GM11168 (cell line): Measurements from ENCODE around the gene NHERF2.

Source experiments
- in situ Hi-C: fragments of 300-500 bp; cut with MboI; formaldehyde crosslinking; loops from one replicate; pipeline ENCODE4 v1.12.0; 2022; ENCODE audit warnings: low sequenced_read_pairs; ENCODE audit not compliant: unreplicated experiment

NHERF2 gene

DNA sequence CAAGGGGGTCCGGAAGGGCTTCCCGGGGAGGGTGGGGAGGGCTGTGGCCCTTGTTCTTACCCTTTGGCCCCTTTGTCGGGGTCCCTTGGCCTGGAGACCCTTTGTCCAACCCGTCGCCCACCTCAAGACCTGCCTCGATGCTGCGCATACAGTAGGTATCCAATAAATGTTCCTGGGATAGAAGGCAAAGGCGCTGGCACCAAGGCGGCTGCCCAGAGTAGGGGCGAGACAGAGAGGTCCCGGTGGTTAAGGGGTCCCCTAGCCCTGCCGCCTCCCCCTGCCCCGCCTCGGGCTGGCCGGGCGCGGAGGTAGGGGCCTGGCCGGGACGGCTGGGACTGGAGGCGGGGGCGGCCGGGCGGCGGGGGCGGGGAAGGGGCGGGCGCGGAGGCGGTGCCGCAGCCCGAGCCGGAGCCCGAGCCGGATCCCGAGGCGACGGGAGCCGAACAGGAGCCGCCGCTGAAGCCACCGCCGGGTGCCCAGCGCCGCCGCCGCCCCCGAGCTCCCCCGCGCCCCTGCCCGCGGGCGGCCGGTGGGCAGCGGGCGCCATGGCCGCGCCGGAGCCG lies at the start of gene NHERF2:
Gene NHERF2 (plus strand): TSS at position 442 of the 563 bp plus-strand sequence. CDS start 104 bp downstream, at position 546.
- in situ Hi-C loops = no loop called here

DNA sequence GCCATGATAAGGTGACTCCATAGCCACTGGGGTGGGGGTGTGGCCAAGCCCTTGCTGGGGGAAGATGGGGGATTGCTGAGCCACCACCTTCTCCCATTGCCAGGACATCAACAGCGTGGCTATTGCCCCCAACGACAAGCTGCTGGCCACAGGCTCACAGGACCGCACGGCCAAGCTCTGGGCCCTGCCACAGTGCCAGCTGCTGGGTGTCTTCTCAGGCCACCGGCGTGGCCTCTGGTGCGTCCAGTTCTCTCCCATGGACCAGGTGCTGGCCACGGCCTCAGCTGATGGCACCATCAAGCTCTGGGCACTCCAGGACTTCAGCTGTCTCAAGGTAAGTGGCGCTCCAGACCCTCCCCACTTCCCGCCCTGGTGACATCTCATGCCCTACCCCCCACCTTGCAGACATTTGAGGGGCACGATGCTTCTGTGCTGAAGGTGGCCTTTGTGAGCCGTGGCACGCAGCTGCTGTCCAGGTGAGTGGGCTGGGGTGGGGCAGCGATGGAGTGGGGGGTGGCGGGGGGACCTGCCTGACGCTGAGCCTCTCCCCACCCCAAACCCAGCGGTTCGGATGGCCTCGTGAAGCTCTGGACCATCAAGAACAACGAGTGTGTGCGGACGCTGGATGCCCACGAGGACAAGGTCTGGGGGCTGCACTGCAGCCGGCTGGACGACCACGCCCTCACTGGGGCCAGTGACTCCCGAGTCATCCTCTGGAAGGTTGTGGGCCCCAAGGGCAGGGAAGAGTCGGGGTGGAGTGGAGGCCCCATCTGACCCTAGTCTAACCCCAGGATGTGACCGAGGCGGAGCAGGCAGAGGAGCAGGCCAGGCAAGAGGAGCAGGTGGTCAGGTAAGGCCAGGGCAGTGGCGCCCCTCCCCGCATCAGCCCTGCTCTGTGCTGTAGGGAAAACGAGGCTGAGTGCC lies 49.5 kb upstream of the NHERF2 start:
- in situ Hi-C loops = no loop called here

DNA sequence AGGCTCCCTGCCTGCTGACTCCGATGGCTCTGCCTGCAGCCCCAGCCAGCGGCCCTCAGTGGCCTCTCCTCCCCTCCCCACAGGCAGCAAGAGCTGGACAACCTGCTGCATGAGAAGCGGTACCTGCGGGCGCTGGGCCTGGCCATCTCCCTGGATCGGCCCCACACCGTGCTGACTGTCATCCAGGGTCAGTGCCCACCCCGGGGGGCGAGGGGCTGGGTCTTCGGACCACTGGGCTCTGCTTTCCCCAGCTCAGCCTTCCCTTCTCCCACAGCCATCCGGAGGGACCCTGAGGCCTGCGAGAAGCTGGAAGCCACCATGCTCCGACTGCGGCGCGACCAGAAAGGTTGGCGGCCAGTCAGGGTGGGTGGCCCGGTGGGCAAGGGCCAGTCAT lies 48.8 kb upstream of the NHERF2 start:
- in situ Hi-C loops = no loop called here

DNA sequence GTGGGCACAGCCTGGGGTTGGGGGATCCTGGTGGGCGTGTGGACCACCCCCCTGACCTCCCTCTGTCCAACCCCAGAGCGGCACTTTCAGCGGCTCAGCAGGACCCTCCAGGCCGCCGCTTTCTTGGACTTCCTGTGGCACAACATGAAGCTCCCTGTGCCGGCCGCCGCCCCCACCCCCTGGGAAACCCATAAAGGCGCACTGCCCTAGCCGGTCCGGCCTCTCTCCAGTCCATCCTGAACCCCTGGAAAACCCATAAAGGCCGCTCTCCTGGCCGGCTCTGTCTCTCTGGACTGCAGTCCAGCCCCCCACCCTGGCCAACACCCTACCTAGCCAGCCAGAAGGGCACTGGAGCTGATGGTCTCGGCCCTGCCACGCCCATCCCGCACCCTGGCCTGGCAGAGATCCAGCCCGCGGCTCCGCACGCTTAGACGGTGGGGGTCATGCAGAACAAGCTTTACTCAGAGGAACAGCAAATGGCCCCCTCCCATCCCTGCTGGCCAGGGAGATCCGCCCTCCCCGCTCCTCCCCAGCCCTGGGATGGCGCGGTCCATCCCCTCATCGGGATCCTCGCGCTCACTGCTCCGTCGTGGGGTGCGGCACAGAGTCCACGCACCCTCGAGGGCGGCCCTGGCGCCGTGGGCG lies 48.1 kb upstream of the NHERF2 start:
- in situ Hi-C loops = no loop called here

DNA sequence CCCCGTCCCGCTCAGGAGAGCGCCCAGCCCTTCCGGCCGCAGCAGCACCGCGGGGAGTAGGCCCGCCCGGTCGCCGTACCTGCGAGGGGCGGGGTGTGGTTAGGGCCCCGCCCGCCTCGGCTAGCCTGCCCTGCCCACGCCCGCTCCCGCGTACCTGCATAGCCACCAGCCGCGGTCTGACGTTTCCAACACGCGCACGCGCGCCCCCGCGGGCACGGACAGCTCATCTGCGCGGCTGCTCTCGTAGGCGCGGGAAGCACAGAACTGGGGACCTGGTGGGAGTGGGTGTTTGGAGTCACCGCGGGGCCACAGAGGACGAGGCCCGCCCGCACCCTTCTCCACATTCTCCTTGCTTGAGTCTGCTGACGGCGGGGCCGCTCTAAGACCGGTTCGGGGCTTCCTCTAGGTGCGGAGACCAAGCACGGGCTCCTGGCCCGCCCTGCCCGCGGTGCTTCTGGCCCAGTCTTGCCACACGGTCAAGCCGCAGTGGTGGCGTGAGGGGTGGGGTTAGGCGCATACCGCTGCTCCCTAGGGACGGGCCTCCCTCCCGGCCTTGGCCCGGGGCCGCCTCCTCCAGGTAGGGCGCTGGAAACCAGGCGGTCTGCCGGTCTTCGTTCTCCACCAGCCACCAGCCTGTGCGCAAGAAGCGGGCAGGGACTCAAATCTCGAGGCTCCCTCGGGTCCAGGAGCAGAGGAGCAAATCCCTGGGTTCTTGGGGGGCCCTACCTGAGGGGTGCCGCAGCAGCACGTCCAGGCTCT lies 47.3 kb upstream of the NHERF2 start:
- in situ Hi-C loops = no loop called here

DNA sequence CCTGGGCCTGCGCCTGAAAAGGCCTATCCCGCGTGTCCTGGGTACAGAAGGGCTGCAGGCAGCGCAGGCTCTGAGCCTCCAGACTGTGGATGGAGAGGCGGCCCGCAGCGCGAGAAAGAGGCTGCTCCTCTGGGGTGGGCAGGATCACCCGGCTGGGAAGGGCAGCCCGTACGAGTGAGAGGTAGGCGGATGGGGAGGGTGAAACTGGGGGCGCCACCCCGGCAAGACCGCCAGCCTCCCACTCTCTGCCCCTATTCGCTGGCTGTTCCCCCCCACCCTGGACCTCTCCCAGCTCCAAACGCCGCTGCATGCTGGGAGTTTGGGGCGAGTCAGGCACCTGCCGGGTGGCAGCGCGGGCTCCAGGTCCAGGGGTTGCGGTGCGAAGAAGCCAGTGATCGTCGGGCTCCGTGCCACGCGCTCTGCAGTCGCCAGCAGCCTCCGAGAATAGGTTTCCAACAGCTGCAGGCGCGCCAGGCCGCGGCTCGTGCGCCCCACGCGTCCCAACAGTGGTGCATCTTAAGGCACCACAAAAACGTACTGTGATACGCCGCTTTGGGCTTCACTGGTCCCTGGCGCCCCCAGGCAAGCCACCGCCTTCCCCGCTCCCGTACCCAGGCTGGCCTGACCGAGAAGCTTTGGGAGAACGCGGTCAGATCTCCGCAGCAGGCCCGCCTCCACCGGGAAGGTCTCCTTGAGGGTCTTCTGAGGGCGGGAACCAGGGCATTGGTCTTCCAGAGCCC lies 46.5 kb upstream of the NHERF2 start:
- in situ Hi-C loops = no loop called here

DNA sequence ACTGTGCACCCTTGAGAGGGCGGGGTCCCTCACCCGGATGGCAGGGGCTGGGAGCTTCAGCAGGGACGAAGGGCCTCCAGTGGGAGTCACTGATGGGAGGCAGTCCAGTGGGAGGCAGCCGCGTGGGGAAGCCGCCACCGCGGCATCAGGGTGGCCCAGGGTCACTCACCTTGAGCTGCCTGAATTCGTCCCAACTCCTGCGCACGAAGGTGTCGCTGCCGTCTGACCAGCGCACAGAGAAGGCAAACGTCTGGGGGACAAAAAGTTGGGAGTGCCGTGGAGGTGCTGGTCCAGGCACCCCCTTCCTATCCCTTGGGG lies 46.0 kb upstream of the NHERF2 start:
- in situ Hi-C loops = no loop called here

DNA sequence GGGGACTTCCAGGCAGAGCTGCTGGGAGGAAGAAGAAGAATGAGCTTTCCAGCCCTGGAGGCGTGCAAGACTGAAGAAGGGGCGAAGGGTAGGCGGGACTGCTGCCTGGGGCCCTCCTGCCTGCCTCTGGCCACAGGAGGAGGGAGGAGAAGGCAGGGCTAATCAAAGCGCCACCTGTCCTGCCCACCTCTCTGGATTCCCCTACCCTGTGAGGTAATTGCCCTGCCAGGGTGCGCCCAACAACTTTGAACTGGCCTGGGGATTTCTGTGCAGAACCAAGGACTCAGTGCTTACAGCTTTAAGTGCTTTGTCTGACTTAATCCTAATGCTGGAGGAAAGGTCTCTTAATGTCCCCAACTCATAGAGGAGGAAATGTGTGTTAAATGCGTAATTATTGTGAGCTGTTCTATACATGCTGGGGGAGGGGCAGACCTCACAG lies 45.3 kb upstream of the NHERF2 start, which contains the start of gene NOXO1:
Gene NOXO1 (minus strand): TSS at position 72 of the 439 bp plus-strand sequence. CDS start 290 bp downstream, outside the sequence.
- in situ Hi-C loops = no loop called here

DNA sequence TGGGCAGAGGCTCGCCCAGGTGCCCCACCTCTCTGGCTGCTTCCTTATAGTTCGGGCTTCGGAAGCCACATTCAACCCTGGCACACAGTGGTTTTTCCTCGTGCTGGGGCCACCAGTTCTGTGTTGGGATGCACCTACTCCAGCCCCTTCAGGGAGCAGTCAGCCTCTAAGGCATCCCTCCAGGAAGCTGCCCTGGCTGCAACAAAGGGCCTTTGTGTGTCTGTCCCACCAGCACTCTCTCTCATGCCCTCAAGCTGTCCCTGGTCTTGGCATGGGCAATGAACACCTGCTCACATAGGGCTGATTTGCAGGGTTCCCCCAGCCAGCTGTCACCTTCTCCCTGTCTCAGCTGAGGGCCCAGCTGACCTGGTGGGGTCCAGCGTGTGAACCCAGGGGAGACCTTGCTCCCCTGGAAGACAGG lies 44.7 kb upstream of the NHERF2 start:
- in situ Hi-C loops = no loop called here

DNA sequence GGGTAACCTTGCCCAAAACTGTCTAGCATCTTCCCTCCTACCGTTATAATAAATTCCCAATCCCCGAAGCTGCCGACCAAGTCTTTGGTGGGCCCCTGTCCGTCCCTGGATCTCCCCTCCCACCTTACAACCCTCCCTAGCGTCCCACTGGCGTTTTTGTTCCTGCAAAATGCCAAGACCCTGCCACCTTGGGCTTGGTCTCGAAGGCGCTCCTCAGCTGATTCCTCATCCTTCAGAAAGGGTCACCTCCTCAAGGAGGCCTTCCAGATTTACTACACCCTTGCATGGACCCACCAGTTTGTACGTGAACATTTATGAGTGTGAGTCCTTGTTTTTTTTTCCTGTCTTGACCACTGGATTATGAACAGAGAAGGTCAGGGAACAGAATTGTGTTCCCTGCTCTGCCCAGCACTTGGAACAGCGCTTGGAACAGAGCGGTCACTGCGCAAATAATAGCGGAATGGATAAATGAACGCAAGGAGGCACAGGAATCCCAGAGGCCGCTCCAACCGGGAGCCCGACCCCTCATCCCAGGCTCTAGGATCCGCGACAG lies 43.6 kb upstream of the NHERF2 start:
- in situ Hi-C loops = no loop called here

DNA sequence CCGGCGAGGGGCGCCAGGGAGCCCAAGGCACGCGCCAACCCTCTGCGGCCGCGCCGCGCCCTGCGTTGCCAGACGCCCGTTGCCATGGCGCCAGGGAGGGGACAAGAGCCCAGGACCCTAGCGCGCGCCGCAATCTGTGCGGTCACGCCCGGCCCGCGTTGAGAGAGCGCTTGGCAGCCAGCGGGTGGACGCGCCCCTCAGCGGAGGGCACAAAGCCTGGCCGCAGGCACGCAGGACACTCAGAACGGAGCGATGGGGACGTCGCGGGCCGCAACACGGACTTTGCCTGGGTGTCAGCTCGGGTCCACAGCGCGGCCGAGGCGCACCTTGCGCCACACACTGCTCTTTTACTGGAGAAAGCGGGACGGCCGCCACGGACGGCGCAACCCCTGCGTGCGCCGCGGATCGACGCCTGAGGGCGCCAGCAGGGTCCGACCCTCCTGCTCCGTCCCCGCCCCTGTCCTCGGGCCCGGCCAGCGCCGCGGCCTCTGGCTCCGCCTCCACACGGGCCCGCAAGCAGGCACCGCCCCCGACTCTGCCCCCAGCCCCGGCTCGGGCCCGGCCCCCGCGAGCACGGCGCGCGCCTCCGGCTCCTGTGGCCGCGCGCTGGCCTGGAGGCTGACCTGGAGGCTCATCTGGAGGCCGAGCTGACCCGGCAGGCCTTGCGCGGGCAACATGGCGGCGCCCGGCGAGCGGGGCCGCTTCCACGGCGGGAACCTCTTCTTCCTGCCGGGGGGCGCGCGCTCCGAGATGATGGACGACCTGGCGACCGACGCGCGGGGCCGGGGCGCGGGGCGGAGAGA lies 43.0 kb upstream of the NHERF2 start, which contains the start of gene GFER:
Gene GFER (plus strand): TSS at position 650 of the 803 bp plus-strand sequence. CDS start 26 bp downstream, at position 676.
- in situ Hi-C loops = no loop called here

DNA sequence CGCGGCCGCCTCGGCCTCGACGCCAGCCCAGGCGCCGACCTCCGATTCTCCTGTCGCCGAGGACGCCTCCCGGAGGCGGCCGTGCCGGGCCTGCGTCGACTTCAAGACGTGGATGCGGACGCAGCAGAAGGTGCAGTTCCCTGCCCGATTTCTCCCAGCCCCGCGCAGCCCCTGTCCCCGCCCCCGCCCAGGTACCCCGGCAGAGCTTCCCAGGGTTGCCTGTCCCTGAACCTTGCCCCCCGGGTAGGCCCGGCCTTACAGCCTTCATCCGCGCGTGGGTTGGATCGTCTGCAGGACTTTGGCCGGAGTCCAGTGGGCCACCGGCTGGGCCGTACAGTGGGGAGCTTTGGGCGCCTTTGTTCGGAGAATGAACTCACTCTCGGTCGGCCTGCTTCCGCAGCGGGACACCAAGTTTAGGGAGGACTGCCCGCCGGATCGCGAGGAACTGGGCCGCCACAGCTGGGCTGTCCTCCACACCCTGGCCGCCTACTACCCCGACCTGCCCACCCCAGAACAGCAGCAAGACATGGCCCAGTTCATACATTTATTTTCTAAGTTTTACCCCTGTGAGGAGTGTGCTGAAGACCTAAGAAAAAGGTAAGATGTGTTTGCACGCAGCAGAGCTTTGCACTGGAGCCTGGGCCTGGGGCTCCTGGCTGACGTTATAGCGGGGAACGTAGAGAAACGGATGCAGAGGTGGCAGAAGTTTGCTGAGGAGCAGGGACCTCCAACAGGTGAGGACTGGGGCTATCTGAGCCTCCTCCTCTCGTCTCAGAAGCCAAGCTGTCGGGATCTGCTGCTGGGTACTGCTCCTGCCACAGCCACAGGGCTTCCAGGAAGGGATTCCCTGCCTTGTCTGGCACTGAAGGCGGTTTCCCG lies 42.1 kb upstream of the NHERF2 start:
- in situ Hi-C loops = no loop called here

DNA sequence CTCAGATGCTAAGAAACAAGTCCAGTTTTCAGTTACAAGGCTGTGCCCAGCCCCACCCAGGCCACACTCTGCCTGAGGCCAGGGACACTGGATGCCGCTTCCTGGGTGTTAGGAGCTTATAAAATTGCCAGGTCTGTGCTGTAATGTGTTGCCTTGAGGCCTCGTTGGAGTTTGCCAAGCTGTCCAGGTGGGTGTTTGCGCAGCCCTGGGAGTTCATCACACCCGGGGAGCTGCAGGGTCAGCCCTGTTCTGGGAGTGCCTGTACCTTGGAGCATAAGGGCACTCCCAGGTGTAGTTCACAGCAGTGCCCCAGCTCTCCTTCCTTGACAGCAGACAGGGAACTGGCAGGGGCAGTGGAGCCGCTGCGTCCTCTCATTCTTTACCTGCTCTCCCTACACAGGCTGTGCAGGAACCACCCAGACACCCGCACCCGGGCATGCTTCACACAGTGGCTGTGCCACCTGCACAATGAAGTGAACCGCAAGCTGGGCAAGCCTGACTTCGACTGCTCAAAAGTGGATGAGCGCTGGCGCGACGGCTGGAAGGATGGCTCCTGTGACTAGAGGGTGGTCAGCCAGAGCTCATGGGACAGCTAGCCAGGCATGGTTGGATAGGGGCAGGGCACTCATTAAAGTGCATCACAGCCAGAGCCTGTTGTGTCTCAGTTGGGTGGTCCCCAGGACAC lies 41.1 kb upstream of the NHERF2 start:
- in situ Hi-C loops = no loop called here

DNA sequence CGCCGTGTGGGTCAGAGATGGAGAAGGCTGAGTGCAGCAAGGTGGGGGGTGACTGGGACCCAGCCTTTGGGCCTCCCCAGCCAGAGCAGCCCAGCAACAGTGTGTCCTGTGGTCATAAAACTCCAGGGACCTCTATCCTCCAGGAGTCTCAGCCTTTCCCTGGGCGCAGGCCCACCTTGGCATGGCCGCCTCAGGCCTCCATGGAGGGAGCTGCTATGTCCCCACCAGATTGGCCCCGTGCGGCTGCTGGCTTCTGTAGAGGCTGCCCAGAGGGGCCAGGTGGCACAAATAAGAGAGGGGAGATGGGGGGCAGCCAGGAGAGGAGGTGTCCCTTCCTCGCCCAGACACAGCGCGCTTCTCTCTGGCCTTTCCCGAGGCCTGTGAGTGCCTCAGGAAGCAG lies 39.5 kb upstream of the NHERF2 start:
- in situ Hi-C loops = no loop called here

DNA sequence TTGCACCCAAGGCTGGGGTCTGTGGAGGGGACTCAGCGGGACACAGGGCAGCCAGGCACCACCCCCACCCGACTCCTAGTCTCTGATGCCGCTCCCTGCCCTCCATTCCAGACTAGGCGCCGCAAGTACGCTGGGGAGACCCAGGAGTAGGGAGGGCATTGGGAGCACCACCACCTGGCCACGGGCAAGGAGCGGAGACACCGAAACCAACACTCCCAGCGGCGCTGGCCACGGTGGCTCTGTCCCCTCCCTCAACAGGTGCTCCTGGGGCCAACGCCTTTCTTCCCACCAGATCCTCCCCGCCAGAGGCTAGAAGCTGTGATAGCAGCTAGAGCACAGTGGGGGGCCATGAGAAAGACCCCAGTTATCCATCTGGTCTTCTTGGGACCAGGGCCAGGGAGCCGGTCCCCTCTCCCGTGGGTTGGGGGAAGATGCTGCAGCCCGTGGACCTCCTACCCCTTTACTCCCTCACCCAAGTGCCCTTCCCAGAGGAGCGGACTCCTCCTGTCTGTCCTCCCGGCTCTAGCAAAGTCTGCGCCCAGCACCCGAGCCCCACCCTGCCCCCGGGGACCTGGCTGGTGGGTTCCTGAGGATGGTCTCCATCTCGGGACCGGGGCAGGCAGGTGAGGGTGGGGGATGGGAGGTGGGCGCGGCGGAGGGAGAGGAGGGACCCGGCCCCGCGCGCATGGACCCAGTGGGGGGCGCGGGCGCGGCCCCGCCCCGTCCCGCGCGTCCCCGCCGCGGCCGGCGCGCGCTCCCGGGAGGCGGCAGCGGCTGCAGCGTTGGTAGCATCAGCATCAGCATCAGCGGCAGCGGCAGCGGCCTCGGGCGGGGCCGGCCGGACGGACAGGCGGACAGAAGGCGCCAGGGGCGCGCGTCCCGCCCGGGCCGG lies 37.2 kb upstream of the NHERF2 start, which contains the start of gene SYNGR3:
Gene SYNGR3 (plus strand): TSS at position 762 of the 892 bp plus-strand sequence. CDS start 133 bp downstream, outside the sequence.
- in situ Hi-C loops = no loop called here

DNA sequence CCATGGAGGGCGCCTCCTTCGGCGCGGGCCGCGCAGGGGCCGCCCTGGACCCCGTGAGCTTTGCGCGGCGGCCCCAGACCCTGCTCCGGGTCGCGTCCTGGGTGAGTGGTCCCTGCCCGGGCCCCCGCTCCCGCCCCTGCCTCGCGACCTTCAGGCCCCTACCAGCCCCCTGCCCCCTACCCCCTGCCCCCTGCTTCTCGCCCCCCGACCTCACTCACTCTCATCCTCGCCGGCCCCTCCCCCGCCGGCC lies 36.7 kb upstream of the NHERF2 start:
- in situ Hi-C loops = no loop called here
